K562 (cell line): ENCODE results near the gene SSR4. TPM values are rescaled to one million over a fixed set of nuclear protein-coding genes. Genes with fewer than 3 reads are reported as not detected.

Source experiments
- ATAC-seq: fragments of 200-7000 bp; cut with Tn5 transposase; 3 replicates; pipeline ENCODE4 v1.9.1; 2020; ENCODE audit warnings: moderate library complexity
- BruUV-seq: library from RNA; stranded (reverse); fragments of 400-500 nt; replicated peaks from 2 replicates; lab custom pipeline; 2021; lab: Mats Ljungman, UMichigan
- CTCF ChIA-PET: fragments of 300-600 bp; formaldehyde crosslinking; extraction: SDS; loops from one replicate; lab custom pipeline; 2021; ENCODE audit warnings: low intra/inter-chr PET ratio; lab: Yijun Ruan, JAX
- POLR2A ChIA-PET: fragments of 300-600, 350-650 bp; sonication (Branson Sonifier 250); formaldehyde crosslinking; extraction: SDS; loops from one replicate; lab custom pipeline; 2021; ENCODE audit warnings: antibody characterized with exemption, inconsistent platforms; lab: Yijun Ruan, JAX
- DNase-seq, 4 experiments: peaks; one replicate each; pipeline versions ENCODE4 v3.0.0 to v3.0.0-alpha.2; 2011 to 2018; ENCODE audit warnings: low spot score in 3 of 4, mixed read lengths in 3 of 4; ENCODE audit errors: extremely low read depth in 1 of 4
- FAIRE-seq: peaks from 2 replicates; lab custom pipeline; 2011; peaks lifted over from hg19 to GRCh38; lab: Jason Lieb, UNC
- H2AFZ ChIP-seq: 2 replicates; pipeline ENCODE4 v1.6.0; 2011; ENCODE audit warnings: low read depth, low read length, control low read depth, inconsistent platforms
- H3K27ac ChIP-seq: fragments of 200-600 bp; 3 replicates; pipeline ENCODE4 v1.8.0; 2011; ENCODE audit warnings: low read depth, mild to moderate bottlenecking, control low read depth, inconsistent platforms, low read length, moderate library complexity, mixed read lengths; ENCODE audit errors: extremely low read depth
- H3K27me3 ChIP-seq, 2 experiments: fragments of 300-600 bp in 1 of 2; 2 replicates in 1 of 2; 3 replicates in 1 of 2; pipeline versions ENCODE4 v1.6.0 to v1.8.0; 2011; ENCODE audit warnings: inconsistent platforms in 2 of 2, low read length in 2 of 2, mild to moderate bottlenecking in 1 of 2, mixed read lengths in 1 of 2, moderate library complexity in 1 of 2; ENCODE audit not compliant: control insufficient read depth in 2 of 2, insufficient read depth in 2 of 2
- H3K36me3 ChIP-seq: fragments of 300-600 bp; 3 replicates; pipeline ENCODE4 v1.8.0; 2011; ENCODE audit warnings: mild to moderate bottlenecking, low read length, inconsistent platforms; ENCODE audit not compliant: control insufficient read depth, insufficient read depth
- H3K4me1 ChIP-seq, 2 experiments: fragments of 200-600 bp in 1 of 2; replicated peaks in 1 of 2; 2 replicates in 1 of 2; 3 replicates in 1 of 2; pipeline versions ENCODE4 v1.5.1 to v1.8.0; 2011; ENCODE audit warnings: inconsistent platforms in 2 of 2, low read length in 2 of 2, mild to moderate bottlenecking in 1 of 2, mixed read lengths in 1 of 2, moderate library complexity in 1 of 2; ENCODE audit not compliant: control insufficient read depth in 2 of 2, insufficient read depth in 2 of 2
- H3K4me2 ChIP-seq: 2 replicates; pipeline ENCODE4 v1.6.1; 2011; ENCODE audit warnings: low read length, control low read depth, inconsistent platforms, mixed read lengths; ENCODE audit not compliant: insufficient read depth
- H3K4me3 ChIP-seq: fragments of 200-600 bp; sonication (generic), shearing (Covaris generic); 2 replicates; pipeline ENCODE4 v1.5.1; 2016; ENCODE audit warnings: control low read depth, inconsistent platforms
- H3K79me2 ChIP-seq: fragments of 200-600 bp; 3 replicates; pipeline ENCODE4 v1.8.0; 2011; ENCODE audit warnings: low read length, inconsistent platforms; ENCODE audit not compliant: control insufficient read depth, insufficient read depth
- H3K9ac ChIP-seq, 2 experiments: 2 replicates each; pipeline versions ENCODE4 v1.6.0 to v1.6.1; 2011; ENCODE audit warnings: low read depth in 2 of 2, low read length in 2 of 2, control low read depth in 1 of 2, inconsistent platforms in 1 of 2, mild to moderate bottlenecking in 1 of 2, mixed read lengths in 1 of 2; ENCODE audit not compliant: insufficient read depth in 1 of 2
- H3K9me1 ChIP-seq: one replicate; pipeline ENCODE4 v1.6.0; 2011; ENCODE audit warnings: inconsistent platforms, mild to moderate bottlenecking, low read length, moderate library complexity; ENCODE audit not compliant: control insufficient read depth, insufficient read depth
- H3K9me3 ChIP-seq: replicated peaks from 2 replicates; pipeline ENCODE4 v1.5.1; 2011; ENCODE audit warnings: low read depth, low read length, inconsistent platforms; ENCODE audit not compliant: control insufficient read depth, insufficient read depth
- H4K20me1 ChIP-seq: replicated peaks from 2 replicates; pipeline ENCODE4 v1.6.1; 2011; ENCODE audit warnings: low read length, inconsistent platforms, mixed read lengths; ENCODE audit not compliant: control insufficient read depth, insufficient read depth
- ARID2 ChIP-seq: fragments of 450-650 bp; IDR thresholded peaks from 2 replicates; pipeline ENCODE4 v1.6.1; 2017; ENCODE audit warnings: antibody characterized with exemption, mild to moderate bottlenecking
- BRF1 ChIP-seq: IDR thresholded peaks from 3 replicates; pipeline ENCODE4 v1.6.1; 2011; ENCODE audit warnings: borderline replicate concordance, mild to moderate bottlenecking; ENCODE audit not compliant: insufficient read length; ENCODE audit errors: extremely low read depth
- GMEB1 ChIP-seq: fragments of 250-450 bp; sonication (Bioruptor Pico); IDR thresholded peaks from 2 replicates; pipeline ENCODE4 v1.4.0; 2020; ENCODE audit warnings: mild to moderate bottlenecking
- NR1H2 ChIP-seq: sonication (generic); formaldehyde crosslinking; IDR thresholded peaks from 2 replicates; pipeline ENCODE4 v1.4.0; 2020; ENCODE audit warnings: mild to moderate bottlenecking, missing genetic modification reagents
- NR3C1 ChIP-seq: sonication (generic); formaldehyde crosslinking; IDR thresholded peaks from 2 replicates; pipeline ENCODE4 v1.8.1; 2022; ENCODE audit warnings: missing genetic modification reagents
- RBM34 ChIP-seq: fragments of 200-400 bp; formaldehyde crosslinking; IDR thresholded peaks from 2 replicates; pipeline ENCODE4 v1.6.1; 2018; ENCODE audit warnings: low read length, borderline replicate concordance; ENCODE audit not compliant: insufficient read depth
- SAP30 ChIP-seq: fragments of 200-600 bp; sonication (generic); IDR thresholded peaks from 2 replicates; pipeline ENCODE4 v1.6.1; 2012; ENCODE audit warnings: borderline replicate concordance, low read depth, mild to moderate bottlenecking, moderate library complexity, low read length, control low read depth, inconsistent platforms; ENCODE audit not compliant: insufficient read depth, poor library complexity, severe bottlenecking
- TFAM ChIP-seq: fragments of 250-450 bp; sonication (Bioruptor Pico); conservative IDR thresholded peaks from 2 replicates; pipeline ENCODE4 v1.5.0; 2021; ENCODE audit warnings: mild to moderate bottlenecking, moderate library complexity
- TRIM25 ChIP-seq: fragments of 450-650 bp; IDR thresholded peaks from 2 replicates; pipeline ENCODE4 v1.7.0; 2016; ENCODE audit warnings: borderline replicate concordance
- ZNF263 ChIP-seq: sonication (generic); formaldehyde crosslinking; IDR thresholded peaks from 2 replicates; pipeline ENCODE4 v1.8.0; 2022; ENCODE audit warnings: mild to moderate bottlenecking, missing genetic modification reagents, borderline replicate concordance
- ZNF398 ChIP-seq: fragments of 250-450 bp; sonication (Bioruptor Pico); IDR thresholded peaks from 2 replicates; pipeline ENCODE4 v1.8.0; 2021; ENCODE audit warnings: moderate library complexity, mild to moderate bottlenecking, inconsistent platforms
- ZNF408 ChIP-seq: fragments of 250-450 bp; sonication (Bioruptor Pico); IDR thresholded peaks from 2 replicates; pipeline ENCODE4 v1.4.0; 2020; ENCODE audit warnings: low read depth, mild to moderate bottlenecking, moderate library complexity
- ZNF511 ChIP-seq: sonication (generic); formaldehyde crosslinking; IDR thresholded peaks from 2 replicates; pipeline ENCODE4 v1.8.0; 2022; ENCODE audit warnings: mild to moderate bottlenecking, missing genetic modification reagents
- WGBS: fragments of 100-300 bp; shearing (Covaris generic); methylation state at CpG from one replicate; pipeline ENCODE4 v1.1.6; 2016; ENCODE audit warnings: low coverage, mixed read lengths; ENCODE audit not compliant: insufficient coverage; ENCODE audit errors: missing lambda C conversion rate; 5-methylcytosine and 5-hydroxymethylcytosine counted together
- in situ Hi-C: fragments of 300-500 bp; cut with MboI; formaldehyde crosslinking; loops from 4 replicates; pipeline ENCODE4 v1.15.0; 2018; ENCODE audit warnings: inconsistent platforms, mixed read lengths
- intact Hi-C: fragments of 100-400 bp; cut with micrococcal nuclease; formaldehyde crosslinking; loops from 2 replicates; pipeline ENCODE4 v1.14.2; 2022
- polyA plus RNA-seq, 8 experiments: library from polyadenylated mRNA; depleted of rRNA in 4 of 8; stranded (reverse) in 5 of 8; unstranded in 3 of 8; fragments of >200 nt; fragmentation: Nextera tagmentation in 2 of 8; fragmentation: Illumina TruSeq in 1 of 8; extraction: Ambion mirVana in 2 of 8; extraction: Trizol in 1 of 8; gene quantifications; 2 replicates each; pipeline versions ENCODE4 v1.2.1 to v1.2.3, GENCODE V29; 2011 to 2014; ENCODE audit warnings: inconsistent platforms in 1 of 8, missing spikeins in 1 of 8
- total RNA-seq, 7 experiments: library from RNA; depleted of rRNA in 6 of 7; stranded (reverse); fragments of >200 nt in 6 of 7; fragmentation: Illumina TruSeq in 2 of 7; extraction: Trizol in 2 of 7; gene quantifications; 2 replicates each; pipeline versions ENCODE4 v1.2.1 to v1.2.3, GENCODE V29; 2011 to 2021; ENCODE audit warnings: low replicate concordance in 1 of 7

The SSR4 gene
- total and polyA plus RNA-seq, 9 of the 15 experiments (the other 6 are each of a cell fraction or from before 2014, with no cell fraction given): 146 to 492 (median 272) TPM

DNA sequence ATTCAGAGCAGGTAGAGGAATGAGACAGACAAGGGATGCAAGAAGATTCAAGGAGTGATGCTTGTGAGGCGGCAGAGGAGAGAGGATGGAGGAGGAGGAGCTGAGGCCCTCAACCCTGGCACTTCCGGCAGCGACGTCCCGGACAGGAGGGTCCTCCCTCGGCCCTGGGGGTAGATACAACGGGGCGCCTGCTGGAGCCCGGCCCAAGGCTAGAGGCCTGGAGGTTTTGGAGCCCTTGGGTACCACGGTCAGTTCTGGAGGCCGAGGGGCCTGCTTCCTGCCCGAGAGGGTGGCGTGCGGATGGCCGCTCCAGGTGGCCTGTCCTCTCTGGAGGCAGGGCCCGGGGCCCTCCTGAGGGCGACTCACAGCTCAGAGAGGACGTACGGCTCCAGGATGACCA is 13.5 kb downstream of the SSR4 start:
- CTCF ChIA-PET: no interaction called here

More for the DNA sequence above, 13.5 kb downstream of the SSR4 start:
- H2AFZ ChIP-seq: no peak overlapping the region
- no peak overlapping the region; a peak in 1 of 4 replicates for H3K9ac ChIP-seq
- WGBS: 46% methylated on average over 12 of the region's 19 CpGs
- BruUV-seq: no TSS peak
- no peaks in the 10 kb centered on the region for H3K79me2 ChIP-seq
- in situ Hi-C loops (no loop called here), intact Hi-C loops (no loop called here)
- no peak for FAIRE-seq
- no peak for DNase-seq
- no peaks in the 10 kb centered on the region for H3K36me3 ChIP-seq
- TF ChIP-seq ZNF511 (CRISPR knock-in tag): no peak
- no peak for TF ChIP-seq BRF1
- TF ChIP-seq GMEB1 (CRISPR knock-in tag): no peak
- no peak for TF ChIP-seq TFAM (CRISPR knock-in tag)
- TF ChIP-seq ZNF398 (CRISPR knock-in tag): no peak
- TF ChIP-seq TRIM25: no peak
- TF ChIP-seq NR3C1 (CRISPR knock-in tag): no peak
- no peak for TF ChIP-seq ARID2
- TF ChIP-seq ZNF263 (CRISPR knock-in tag): no peak
- no peak for TF ChIP-seq ZNF408 (CRISPR knock-in tag)
- TF ChIP-seq NR1H2: no peak
- no peak for TF ChIP-seq SAP30
- TF ChIP-seq RBM34: no peak
- POLR2A ChIA-PET: interaction anchor here (0.6 to 1.1 kb wide), 2 partner anchors 8 to 14 kb away, joined by 3 to 4 read pairs; partner anchors contain the start of genes IDH3G and SSR4
- no peak overlapping the region for H3K27ac ChIP-seq
- peaks cover 0 to 36% of the 10 kb centered on the region in 2 experiments; a peak in 2 of 5 replicates for H3K4me1 ChIP-seq
- ATAC-seq: no peak
- no peaks in the 10 kb centered on the region; the same call in 1 of the 2 replicates for H4K20me1 ChIP-seq
- H3K27me3 ChIP-seq: peaks cover 13 to 37% of the 10 kb centered on the region in 2 experiments; a peak in 3 of 5 replicates
- no peak overlapping the region for H3K4me3 ChIP-seq
- no peaks in the 10 kb centered on the region for H3K9me3 ChIP-seq
- H3K4me2 ChIP-seq: no peak overlapping the region
- no peaks in the 10 kb centered on the region for H3K9me1 ChIP-seq
